NCI-H524 treated with DMSO at 0.1 percent for 48 hours (cell line): ENCODE results near the gene IDE.
A peak's percentile ranks its signal among the peaks of the same experiment; 100 is the strongest.

Source experiments
- DNase-seq: peaks from one replicate; lab custom pipeline; 2025; lab: John Stamatoyannopoulos, UW

IDE gene

GRCh38 chr10:92567952-92568600, 5.8 kb downstream of the IDE start:
- DNase-seq, result no peak

- no peak for DNase-seq
Observed at GRCh38 chr10:92562424-92562823, 11.5 kb downstream of the IDE start.

- DNase-seq, result no peak
Observed at GRCh38 chr10:92559046-92559445, 14.8 kb downstream of the IDE start.

DNA sequence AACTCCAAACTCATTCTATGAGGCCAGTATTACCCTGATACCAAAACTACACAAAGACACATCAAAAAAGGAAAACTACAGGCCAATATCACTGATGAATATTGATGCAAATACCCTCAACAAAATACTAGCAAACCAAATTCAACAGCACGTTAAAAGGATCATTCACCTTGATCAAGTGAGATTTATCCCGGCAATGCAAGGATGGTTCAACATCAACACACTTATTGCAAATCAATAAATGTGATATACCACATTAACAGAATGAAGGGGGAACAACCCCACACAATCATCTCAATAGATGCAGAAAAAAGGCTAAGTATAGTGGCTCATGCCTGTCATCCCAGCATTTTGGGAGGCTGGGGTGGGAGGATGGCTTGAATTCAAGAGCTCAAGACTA, 19.9 kb downstream of the IDE start:
- DNase-seq, result no peak

DNA sequence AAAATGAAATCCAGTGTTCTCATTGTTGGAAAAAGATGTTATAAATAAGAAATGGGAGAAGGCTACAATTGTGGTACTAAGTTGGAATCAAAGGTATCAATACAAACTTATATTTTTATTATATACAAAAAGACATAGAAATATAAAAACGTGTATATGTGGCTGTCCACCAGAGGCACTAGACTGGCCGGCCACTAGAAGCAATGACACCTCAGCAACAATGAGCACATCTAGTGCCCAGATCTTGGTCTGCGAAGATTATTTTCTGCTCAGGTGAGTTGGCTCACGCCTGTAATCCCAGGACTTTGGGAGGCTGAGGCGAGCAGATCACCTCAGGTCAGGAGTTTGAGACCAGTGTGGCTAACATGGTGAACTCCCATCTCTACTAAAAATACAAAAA, 21.6 kb downstream of the IDE start:
- no peak for DNase-seq

DNA sequence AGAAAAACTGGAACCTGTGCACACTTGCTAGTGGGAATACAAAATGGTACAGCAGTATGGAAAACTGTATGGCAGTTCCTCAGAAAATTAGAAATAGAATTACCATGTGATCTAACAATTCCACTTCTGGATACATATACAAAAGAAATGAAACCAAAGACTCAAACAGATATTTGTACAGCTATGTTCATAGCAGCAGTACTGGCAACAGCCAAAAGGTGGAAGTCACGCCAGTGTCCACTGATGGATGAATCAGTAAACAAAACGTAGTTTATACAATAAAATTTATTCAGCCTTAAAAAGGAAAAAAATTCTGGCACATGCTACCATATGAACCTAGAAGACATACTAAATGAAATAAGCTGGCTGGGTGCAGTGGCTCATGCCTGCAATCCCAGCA, 23.0 kb downstream of the IDE start:
- DNase-seq, result no peak

DNA sequence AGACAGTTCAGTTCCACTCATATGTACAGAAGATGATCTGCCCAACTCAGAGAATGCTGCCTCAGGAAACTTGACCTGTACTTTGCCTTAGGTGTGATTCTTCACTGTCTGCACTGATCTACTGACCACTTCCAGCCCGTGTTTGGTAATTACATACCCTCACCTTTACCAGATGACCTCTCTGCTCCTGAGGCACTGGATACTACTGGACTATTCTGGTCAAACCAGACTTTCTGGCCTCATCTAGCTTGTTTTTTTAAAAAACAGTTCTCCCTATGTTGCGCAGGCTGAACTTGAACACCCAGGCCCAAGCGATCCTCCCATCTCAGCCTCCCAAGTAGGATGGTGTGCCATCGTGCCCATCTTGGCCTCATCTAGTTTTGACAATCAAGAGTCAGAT, 26.2 kb downstream of the IDE start:
- DNase-seq, result no peak

- DNase-seq, result no peak
Observed at GRCh38 chr10:92545556-92545955, 28.3 kb downstream of the IDE start.

DNA sequence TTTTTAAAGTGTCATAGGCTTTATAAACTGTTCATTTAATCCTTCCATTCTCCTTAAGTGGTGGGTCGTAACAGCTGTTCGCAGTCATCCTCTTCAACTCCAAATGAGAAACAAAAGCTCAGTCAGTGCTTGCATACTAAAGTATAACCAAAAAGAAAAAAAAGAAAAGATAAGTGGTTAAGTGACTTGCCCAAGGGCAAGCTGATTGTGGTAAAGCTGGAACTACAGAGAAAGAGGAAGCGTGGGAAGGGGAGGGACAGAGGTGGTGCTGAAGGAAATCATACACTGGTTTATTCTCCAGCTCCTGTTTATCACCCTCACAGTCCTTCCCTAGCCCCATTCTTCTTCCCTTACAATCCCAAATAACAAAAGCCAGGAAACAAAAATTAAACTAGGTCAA, 29.6 kb downstream of the IDE start:
- DNase-seq, result peak; percentile 7

DNA sequence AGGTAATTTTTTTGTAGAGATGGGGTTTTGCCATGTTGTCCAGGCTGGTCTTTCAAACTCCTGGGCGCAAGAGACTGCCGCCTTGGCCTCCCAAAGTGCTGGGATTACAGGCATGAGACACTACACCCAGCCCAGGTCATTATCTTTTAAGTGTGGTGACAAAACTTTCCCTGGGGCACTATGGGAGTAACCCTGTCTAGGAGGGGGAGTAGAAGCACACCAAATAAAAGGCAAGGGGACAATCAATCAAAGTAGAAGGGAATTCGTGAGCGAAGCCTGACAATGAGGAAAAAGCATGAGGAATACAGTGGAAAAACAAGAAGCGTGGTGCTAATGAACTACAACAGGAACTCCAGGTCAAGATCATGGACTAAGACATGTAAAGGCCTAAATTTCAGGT, 31.4 kb downstream of the IDE start:
- no peak for DNase-seq

DNA sequence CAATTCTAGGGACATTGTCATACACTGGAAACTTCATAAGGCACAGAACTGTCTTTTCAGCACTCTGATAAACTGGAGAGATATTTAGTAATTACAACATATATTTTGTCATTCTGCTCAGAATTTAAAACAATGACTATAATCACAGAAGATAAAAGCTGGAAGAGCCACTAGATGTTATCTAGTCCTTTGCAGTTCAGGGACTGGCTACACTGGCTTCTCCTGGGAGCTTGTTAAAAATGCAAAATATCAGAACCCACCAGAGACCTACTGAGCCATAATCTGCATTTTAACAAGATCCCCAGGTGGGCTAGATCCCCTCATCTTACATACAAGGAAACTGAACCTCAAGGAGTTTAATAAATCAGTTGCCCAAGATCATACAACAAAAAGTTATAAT, 32.3 kb downstream of the IDE start:
- DNase-seq, result no peak

- no peak for DNase-seq
Observed at GRCh38 chr10:92538231-92538958, 35.5 kb downstream of the IDE start.

DNA sequence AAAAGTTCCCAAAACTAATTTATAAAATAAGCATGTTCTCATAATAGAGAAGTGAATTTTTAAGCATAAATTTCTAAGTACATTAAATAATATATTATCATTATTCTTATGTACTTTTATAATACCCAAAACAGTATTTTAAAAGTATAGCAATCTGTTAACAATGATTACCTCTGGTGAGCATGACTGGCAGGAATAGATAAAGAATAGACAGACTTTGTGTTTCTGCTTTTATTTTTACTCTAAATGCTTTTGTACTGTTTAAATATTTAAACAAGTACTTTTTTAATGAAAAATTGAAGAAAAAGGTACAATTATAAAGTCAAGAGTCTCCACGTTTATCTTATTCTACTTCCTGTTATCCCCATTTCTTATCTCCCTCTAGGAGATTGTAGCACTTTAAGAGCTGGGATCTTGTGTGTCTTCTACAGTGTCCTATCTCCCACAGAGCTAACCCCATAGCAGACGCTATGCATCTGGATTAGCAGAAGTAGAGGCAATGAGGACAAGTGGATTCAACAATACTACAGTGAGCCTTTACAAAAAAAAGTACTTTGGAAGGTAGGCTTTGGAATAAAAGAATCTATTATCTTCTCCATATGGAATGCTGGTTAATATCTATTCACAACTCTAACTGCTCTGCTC, 42.9 kb downstream of the IDE start:
- no peak for DNase-seq

GRCh38 chr10:92530421-92530820, 43.5 kb downstream of the IDE start:
- no peak for DNase-seq

- no peak for DNase-seq
Observed at GRCh38 chr10:92527716-92528115, 46.2 kb downstream of the IDE start.

GRCh38 chr10:92523639-92524038, 50.3 kb downstream of the IDE start:
- DNase-seq, result no peak

GRCh38 chr10:92517034-92517655, 56.7 kb downstream of the IDE start:
- DNase-seq, result peak; percentile 1

GRCh38 chr10:92508866-92509265, 65.0 kb downstream of the IDE start:
- no peak for DNase-seq

DNA sequence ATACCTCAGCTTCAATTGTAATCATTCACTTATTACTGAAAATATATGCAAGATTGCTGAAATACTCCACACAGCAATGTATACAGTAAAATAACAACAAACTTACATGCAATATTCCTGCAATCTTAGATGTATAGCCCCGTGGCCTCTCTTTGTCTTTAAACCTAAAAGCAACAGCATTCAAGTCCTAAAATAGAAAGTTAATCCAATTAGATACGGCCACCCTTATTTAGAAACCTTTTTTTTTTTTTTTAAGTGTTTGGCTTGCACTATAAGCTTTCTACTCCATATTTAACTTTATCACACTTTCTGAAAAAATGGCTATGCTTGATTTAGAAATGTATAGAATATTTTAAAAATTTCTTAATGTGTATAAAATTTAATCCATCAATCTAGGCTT, 67.6 kb downstream of the IDE start:
- DNase-seq, result no peak

- DNase-seq, result no peak
Observed at GRCh38 chr10:92505044-92505443, 68.8 kb downstream of the IDE start.

- DNase-seq, result no peak
Observed at GRCh38 chr10:92502296-92502808, 71.5 kb downstream of the IDE start.

DNA sequence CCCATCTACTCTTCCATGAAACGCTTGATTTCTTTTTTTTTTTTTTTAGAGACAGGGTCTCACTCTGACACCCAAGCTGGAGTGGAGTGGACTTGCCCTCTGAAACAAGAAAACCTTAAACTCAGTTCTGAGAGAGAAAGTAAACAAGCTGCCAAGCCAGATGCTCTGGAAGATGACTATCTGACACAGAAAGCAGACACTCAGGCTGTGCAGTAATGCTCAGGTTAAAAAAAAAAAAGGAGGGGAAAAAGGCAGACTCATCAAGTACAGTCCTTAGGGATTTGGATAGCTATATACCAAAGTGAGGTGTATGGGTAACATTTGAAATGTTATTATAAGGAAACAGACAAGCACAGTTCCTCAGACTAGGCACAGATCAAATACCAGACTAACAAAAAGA, 80.5 kb downstream of the IDE start:
- no peak for DNase-seq

- no peak for DNase-seq
Observed at GRCh38 chr10:92492748-92493240, 81.1 kb downstream of the IDE start.
